Kidney (tissue), 14 donors: ENCODE data around the gene KPTN. TPM values are rescaled to one million over a fixed set of nuclear protein-coding genes. Genes with fewer than 3 reads are reported as not detected.

Source experiments
- DNase-seq, 5 donors: peaks; one replicate each; pipeline ENCODE4 v3.0.0-alpha.2; 2013 to 2020
- FAIRE-seq: peaks from 2 replicates; lab custom pipeline; 2012; peaks lifted over from hg19 to GRCh38; lab: Jason Lieb, UNC
- H3K27ac ChIP-seq, 2 donors: one replicate each; pipeline ENCODE4 v1.7.0; 2013; ENCODE audit warnings: low read depth in 2 of 2, low read length in 2 of 2, inconsistent platforms in 1 of 2
- H3K27me3 ChIP-seq: one replicate; pipeline ENCODE4 v1.7.1; 2013; ENCODE audit warnings: low read length, inconsistent platforms; ENCODE audit not compliant: control insufficient read depth, insufficient read depth
- H3K36me3 ChIP-seq, 3 donors: one replicate each; pipeline versions ENCODE4 v1.7.0 to v1.7.1; 2013; ENCODE audit warnings: low read length in 3 of 3, control low read depth in 1 of 3, inconsistent platforms in 1 of 3; ENCODE audit not compliant: insufficient read depth in 3 of 3, control insufficient read depth in 2 of 3
- H3K4me1 ChIP-seq, 3 donors: one replicate each; pipeline versions ENCODE4 v1.7.0 to v1.7.1; 2013; ENCODE audit warnings: low read length in 3 of 3, inconsistent platforms in 1 of 3, low read depth in 1 of 3; ENCODE audit not compliant: control insufficient read depth in 2 of 3, insufficient read depth in 2 of 3
- H3K4me3 ChIP-seq, 3 donors: one replicate each; pipeline versions ENCODE4 v1.7.0 to v1.8.1; 2013; ENCODE audit warnings: low read length in 3 of 3, control low read depth in 1 of 3, inconsistent platforms in 1 of 3
- H3K9ac ChIP-seq, 3 donors: one replicate each; pipeline versions ENCODE4 v1.7.0 to v1.7.1; 2013; ENCODE audit warnings: low read length in 3 of 3, control low read depth in 1 of 3, inconsistent platforms in 1 of 3
- H3K9me3 ChIP-seq, 3 donors: one replicate each; pipeline versions ENCODE4 v1.7.0 to v1.7.1; 2013; ENCODE audit warnings: low read length in 3 of 3, control low read depth in 1 of 3, inconsistent platforms in 1 of 3; ENCODE audit not compliant: control insufficient read depth in 2 of 3, insufficient read depth in 1 of 3
- CTCF ChIP-seq: IDR thresholded peaks from 3 replicates; pipeline ENCODE4 v1.5.1; 2012; ENCODE audit warnings: mild to moderate bottlenecking, moderate library complexity, borderline replicate concordance; ENCODE audit not compliant: insufficient read depth; ENCODE audit errors: extremely low read depth
- intact Hi-C: fragments of 100-400 bp; cut with DNase I; formaldehyde crosslinking; loops from one replicate; pipeline ENCODE4 v1.11.1; 2022
- polyA plus RNA-seq: library from polyadenylated mRNA; stranded (reverse); fragments of 350-450 nt; fragmentation: Illumina TruSeq; extraction: RNeasy Lipid Tissue Mini Kit (QIAGEN cat#74804); gene quantifications from one replicate; pipeline ENCODE4 v1.2.3, GENCODE V29; 2014; ENCODE audit warnings: low read depth, low replicate concordance; ENCODE audit not compliant: insufficient read depth
- total RNA-seq: library from RNA; stranded (reverse); fragmentation: NEBNext Ultra II Directional; extraction: Animal tissue kit (Norgen Biotek cat#: 25700); gene quantifications from one replicate; pipeline ENCODE4 v1.2.1, GENCODE V29; 2021
- donor health status: control.
- donor health status: control.
- donor health status: control.
- donor health status: control.
- donor health status: control.
- donor health status: DM: yes; HTN: yes; CAD: no.
- donor health status: Normal renal cell carcinoma (clear cell type).

KPTN gene
- total and polyA plus RNA-seq, 2 donors from 2014 or later: 7.4 to 25.5 TPM

DNA sequence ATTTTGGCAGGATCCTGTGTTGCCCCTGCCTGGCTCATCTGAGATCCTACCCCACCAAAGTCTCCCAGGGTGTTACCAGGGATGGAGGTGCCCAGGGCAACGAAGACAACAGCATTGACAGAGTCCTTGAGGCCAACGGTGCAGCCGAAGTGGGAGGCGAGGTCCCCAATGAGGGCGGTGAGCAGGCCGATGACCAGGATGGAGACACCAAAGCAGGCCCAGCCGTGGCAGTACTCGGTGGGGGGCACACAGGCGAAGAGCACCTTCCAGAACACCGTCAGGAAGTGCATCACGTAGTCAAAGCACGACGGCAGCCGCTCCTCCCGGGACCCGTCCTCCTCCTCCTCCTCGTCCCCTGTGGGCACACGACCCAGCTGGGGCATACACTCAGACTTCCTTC lies 51.9 kb downstream of the KPTN start:
- Histone ChIP-seq H3K4me3 (no peak overlapping the region), H3K9me3 (no peaks in the 10 kb centered on the region), H3K9ac (no peak overlapping the region), H3K4me1 (peaks cover 0 to 6% (median 0%) of the 10 kb centered on the region in 3 donors), H3K36me3 (no peaks in the 10 kb centered on the region), H3K27ac (no peak overlapping the region), H3K27me3 (peaks cover 13% of the 10 kb centered on the region)
- no peak for TF ChIP-seq CTCF
- DNase-seq: no peak
- FAIRE-seq: no peak
- intact Hi-C loops: no loop called here

DNA sequence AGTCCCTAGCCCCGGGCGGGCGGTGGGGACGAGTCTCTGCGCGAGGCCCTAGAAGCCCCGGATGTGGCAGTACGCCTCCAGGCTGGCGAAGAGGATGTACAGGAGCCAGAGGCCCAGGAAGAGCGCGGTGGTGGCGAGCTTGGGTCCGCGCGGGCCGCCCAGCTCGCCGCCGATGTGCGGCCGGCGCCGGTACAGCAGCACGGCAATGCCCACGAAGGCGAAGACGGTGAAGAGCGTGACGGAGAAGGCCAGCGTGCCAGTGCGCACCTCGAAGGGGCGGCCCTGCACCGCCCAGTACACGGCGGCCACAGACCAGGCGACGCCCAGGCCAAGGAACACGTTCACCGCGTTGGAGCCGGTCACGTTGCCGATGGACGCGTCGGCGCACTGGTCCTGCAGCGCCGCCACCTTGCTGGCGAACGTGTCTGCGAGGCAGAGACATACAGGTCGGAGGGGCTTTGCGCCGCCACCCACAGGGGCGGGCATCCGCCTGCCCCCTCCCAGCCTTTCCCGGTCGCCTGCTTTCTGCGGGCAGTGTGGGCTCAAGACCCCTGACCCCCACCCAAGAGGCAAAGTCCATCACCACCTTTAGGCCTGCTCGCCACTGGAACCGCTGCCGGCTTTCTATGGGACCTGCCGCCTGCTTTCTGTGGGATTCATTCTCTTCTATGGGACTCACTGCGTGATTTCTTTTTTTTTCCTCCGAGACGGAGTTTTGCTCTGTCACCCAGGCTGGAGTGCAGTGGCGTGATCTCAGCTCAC lies 53.8 kb downstream of the KPTN start:
- intact Hi-C loops: no loop called here
- no peaks in the 10 kb centered on the region for H3K9me3 ChIP-seq
- no peak overlapping the region for H3K27ac ChIP-seq
- peak; percentile 11 for TF ChIP-seq CTCF
- no peak overlapping the region for H3K9ac ChIP-seq
- H3K27me3 ChIP-seq: peaks cover 13% of the 10 kb centered on the region
- H3K36me3 ChIP-seq: no peaks in the 10 kb centered on the region
- FAIRE-seq (no peak), DNase-seq (peak in 4 of 5 donors; percentile 50 to 78 (median 65))
- H3K4me3 ChIP-seq: no peak overlapping the region
- H3K4me1 ChIP-seq: peaks cover 0 to 6% (median 0%) of the 10 kb centered on the region in 3 donors

GRCh38 chr19:47429140-47429793 lies 54.8 kb downstream of the KPTN start:
- FAIRE-seq: no peak
- no peak overlapping the region for H3K27ac ChIP-seq
- intact Hi-C loops: no loop called here
- peaks cover 0 to 6% (median 0%) of the 10 kb centered on the region in 3 donors for H3K4me1 ChIP-seq
- peak in 1 of 5 donors; percentile 61 for DNase-seq
- no peak overlapping the region for H3K4me3 ChIP-seq
- H3K9me3 ChIP-seq: no peaks in the 10 kb centered on the region
- H3K36me3 ChIP-seq: no peaks in the 10 kb centered on the region
- H3K9ac ChIP-seq: no peak overlapping the region
- TF ChIP-seq CTCF: no peak
- H3K27me3 ChIP-seq: peaks cover 13% of the 10 kb centered on the region
